Small intestine (tissue), 7 donors: Measurements from ENCODE around the gene BCAT1. TPM values are rescaled to one million over a fixed set of nuclear protein-coding genes. Genes with fewer than 3 reads are reported as not detected.
"Not testable (repeated sequence)": the region's sequence is repeated elsewhere in the genome, so short reads cannot be mapped to it uniquely, and the experiment has no call there.

Experiments used
- DNase-seq, 2 donors: peaks; one replicate each; pipeline versions ENCODE4 v3.0.0 to v3.0.0-alpha.2; 2013
- FAIRE-seq: peaks from 2 replicates; lab custom pipeline; 2012; peaks lifted over from hg19 to GRCh38; lab: Jason Lieb, UNC
- H3K27ac ChIP-seq, 3 donors: one replicate each; pipeline ENCODE4 v1.5.1; 2013; ENCODE audit warnings: low read length in 2 of 3, mild to moderate bottlenecking in 2 of 3, control low read depth in 1 of 3, inconsistent platforms in 1 of 3, low read depth in 1 of 3, moderate library complexity in 1 of 3
- H3K27me3 ChIP-seq, 3 donors: one replicate each; pipeline ENCODE4 v1.6.1; 2013; ENCODE audit warnings: low read length in 3 of 3, inconsistent platforms in 1 of 3; ENCODE audit not compliant: control insufficient read depth in 3 of 3, insufficient read depth in 3 of 3
- H3K36me3 ChIP-seq, 3 donors: one replicate each; pipeline ENCODE4 v1.6.1; 2013; ENCODE audit warnings: low read length in 3 of 3, inconsistent platforms in 1 of 3, low read depth in 1 of 3, mild to moderate bottlenecking in 1 of 3, moderate library complexity in 1 of 3; ENCODE audit not compliant: control insufficient read depth in 3 of 3, insufficient read depth in 2 of 3
- H3K4me1 ChIP-seq, 3 donors: one replicate each; pipeline ENCODE4 v1.6.1; 2013; ENCODE audit warnings: low read length in 2 of 3, inconsistent platforms in 1 of 3, low read depth in 1 of 3, mild to moderate bottlenecking in 1 of 3, moderate library complexity in 1 of 3; ENCODE audit not compliant: control insufficient read depth in 3 of 3, insufficient read depth in 2 of 3
- H3K4me3 ChIP-seq, 3 donors: one replicate each; pipeline ENCODE4 v1.5.1; 2013; ENCODE audit warnings: low read length in 3 of 3, control low read depth in 1 of 3, inconsistent platforms in 1 of 3, low read depth in 1 of 3, mild to moderate bottlenecking in 1 of 3, moderate library complexity in 1 of 3
- H3K9me3 ChIP-seq, 2 donors: one replicate each; pipeline ENCODE4 v1.6.1; 2013; ENCODE audit warnings: low read depth in 1 of 2, low read length in 1 of 2; ENCODE audit not compliant: control insufficient read depth in 2 of 2, insufficient read depth in 1 of 2
- WGBS, 3 donors: extraction: QIAGEN DNeasy Blood & Tissue Kit; methylation state at CpG; one replicate each; pipeline ENCODE4 v1.1.7; 2013; 5-methylcytosine and 5-hydroxymethylcytosine counted together
- polyA plus RNA-seq, 4 donors: library from polyadenylated mRNA; stranded (reverse) in 3 of 4; unstranded in 1 of 4; fragments of 200-250 nt in 3 of 4; fragments of 120-200 nt in 1 of 4; gene quantifications; one replicate each; pipeline versions ENCODE4 v1.2.1 to v1.2.3, GENCODE V29; 2013
- donor health status: healthy with polysubstance abuse.
- donor health status: control.
- donor health status: control.
- donor health status: Bipolar disorder and iron deficiency.
- donor health status: healthy.

BCAT1 gene
- polyA plus RNA-seq, 4 donors = 0.22 to 5.3 (median 3.0) TPM

DNA sequence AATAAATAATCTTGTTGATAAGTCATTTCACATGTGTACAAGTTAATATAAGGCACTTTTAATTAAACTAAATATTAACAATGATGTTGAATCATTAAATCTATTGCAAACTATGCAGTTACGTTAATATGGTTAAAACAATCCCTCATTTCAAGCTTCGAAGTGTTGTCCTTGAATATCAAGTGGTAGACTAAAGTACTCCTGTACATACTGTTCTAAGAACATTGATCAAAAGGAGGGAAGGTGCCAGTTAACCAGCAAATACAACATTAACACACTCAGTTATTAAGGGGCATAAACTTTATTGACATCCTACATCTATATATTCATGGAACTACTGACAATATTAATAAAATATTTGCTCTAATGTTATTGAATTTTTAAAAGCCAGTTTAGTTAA is 8.7 kb downstream of the BCAT1 start:
- DNase-seq (no peak), FAIRE-seq (no peak)
- no peaks in the 10 kb centered on the region for H3K9me3 ChIP-seq
- no peaks in the 10 kb centered on the region for H3K4me1 ChIP-seq
- H3K27ac ChIP-seq = no peak overlapping the region
- 84 to 89% (median 86%) methylated on average over 2 of the region's 2 CpGs for WGBS, 3 donors
- peaks cover 0 to 3% (median 0%) of the 10 kb centered on the region in 3 donors for H3K27me3 ChIP-seq
- H3K4me3 ChIP-seq = no peak overlapping the region
- no peaks in the 10 kb centered on the region for H3K36me3 ChIP-seq

- not testable (repeated sequence) for FAIRE-seq, H3K27ac ChIP-seq
- 94 to 96% (median 95%) methylated on average over 6 of the region's 6 CpGs for WGBS, 3 donors
Measured at GRCh38 chr12:24939551-24939950, 9.3 kb downstream of the BCAT1 start.

GRCh38 chr12:24938341-24938740 is 10.6 kb downstream of the BCAT1 start:
- no peaks in the 10 kb centered on the region for H3K27me3 ChIP-seq
- DNase-seq (no peak), FAIRE-seq (no peak)
- H3K4me3 ChIP-seq = no peak overlapping the region
- H3K9me3 ChIP-seq = no peaks in the 10 kb centered on the region
- H3K36me3 ChIP-seq = no peaks in the 10 kb centered on the region
- 48 to 54% (median 52%) methylated on average over 3 of the region's 3 CpGs for WGBS, 3 donors
- no peaks in the 10 kb centered on the region for H3K4me1 ChIP-seq
- H3K27ac ChIP-seq = no peak overlapping the region

More at GRCh38 chr12:24939551-24939950, 9.3 kb downstream of the BCAT1 start:
- H3K4me1 ChIP-seq, H3K27me3 ChIP-seq, H3K36me3 ChIP-seq, H3K4me3 ChIP-seq, H3K9me3 ChIP-seq, DNase-seq: not testable (repeated sequence)

DNA sequence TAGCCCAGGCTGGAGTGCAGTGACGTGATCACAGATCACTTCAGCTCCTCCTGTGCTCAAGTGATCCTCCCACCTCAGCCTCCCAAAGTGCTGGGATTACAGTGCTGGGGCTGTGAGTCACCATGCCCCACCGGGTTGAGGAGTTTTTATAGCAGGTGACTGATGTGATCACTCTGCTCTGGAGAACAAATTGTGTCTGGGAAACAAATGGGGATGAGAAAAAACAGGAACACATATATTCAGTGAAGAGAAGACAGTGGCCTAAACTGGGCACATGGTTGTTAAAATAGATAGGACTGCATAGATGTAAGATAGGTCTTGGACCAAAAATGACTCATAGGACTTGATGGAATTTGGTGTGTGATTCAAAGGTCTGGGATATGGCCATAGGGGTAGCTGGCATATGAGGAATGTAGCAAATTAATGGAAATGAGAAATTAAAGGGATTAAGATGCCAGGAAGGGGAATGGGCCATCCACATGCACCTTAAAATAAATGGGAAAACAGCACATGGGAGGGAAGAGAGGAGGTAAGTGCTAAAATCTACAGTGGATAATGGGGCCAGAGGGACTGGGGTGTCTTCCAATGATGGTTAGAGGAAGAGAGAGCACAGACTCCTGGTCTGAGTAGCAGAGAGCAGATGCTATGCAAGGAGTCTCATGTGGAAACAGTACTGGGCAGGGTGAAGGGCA is 11.2 kb downstream of the BCAT1 start:
- H3K27ac ChIP-seq = no peak overlapping the region
- no peak overlapping the region for H3K4me3 ChIP-seq
- WGBS, 3 donors = 26 to 71% (median 48%) methylated on average over 2 of the region's 2 CpGs
- DNase-seq (no peak), FAIRE-seq (no peak)
- no peaks in the 10 kb centered on the region for H3K4me1 ChIP-seq
- H3K27me3 ChIP-seq = no peaks in the 10 kb centered on the region
- H3K36me3 ChIP-seq = no peaks in the 10 kb centered on the region
- H3K9me3 ChIP-seq = no peaks in the 10 kb centered on the region

DNA sequence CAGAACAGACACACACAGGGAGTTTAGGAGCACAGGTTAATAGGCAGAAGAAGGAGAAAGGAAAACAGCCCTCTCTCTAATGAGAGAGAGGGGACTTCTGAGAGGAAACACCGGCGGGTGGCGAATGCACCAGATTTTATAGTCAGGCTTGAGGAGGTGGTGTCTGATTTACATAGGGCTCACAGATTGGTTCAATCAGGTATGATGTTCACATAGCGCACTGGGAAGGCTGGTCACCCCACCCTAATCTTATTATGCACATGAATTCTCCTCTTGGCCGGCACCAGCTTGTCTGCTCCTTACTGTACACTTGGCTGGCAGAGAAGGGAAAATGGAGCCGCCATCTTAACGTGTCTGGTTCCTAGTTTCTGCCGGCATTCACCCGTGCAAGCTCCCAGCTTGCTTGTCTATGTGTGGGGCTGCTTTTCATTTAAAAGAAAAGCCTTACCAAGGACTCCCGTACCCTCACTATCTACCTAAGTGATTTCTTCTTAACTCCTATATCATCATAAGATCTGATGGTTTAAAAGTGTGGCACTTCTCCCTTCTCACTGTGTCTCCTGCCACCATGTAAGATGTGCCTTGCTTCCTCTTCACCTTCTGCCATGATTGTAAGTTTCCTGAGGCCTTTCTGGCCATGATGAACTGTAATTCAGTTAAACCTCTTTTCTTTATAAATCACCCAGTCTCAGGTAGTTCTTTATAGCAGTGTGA is 15.1 kb downstream of the BCAT1 start:
- H3K27me3 ChIP-seq = no peaks in the 10 kb centered on the region
- WGBS, 3 donors = 80 to 85% (median 83%) methylated on average over 10 of the region's 10 CpGs
- no peaks in the 10 kb centered on the region for H3K9me3 ChIP-seq
- DNase-seq = no peak
- H3K4me3 ChIP-seq = no peak overlapping the region
- no peak overlapping the region for H3K27ac ChIP-seq
- no peaks in the 10 kb centered on the region for H3K36me3 ChIP-seq
- no peaks in the 10 kb centered on the region for H3K4me1 ChIP-seq
- no peak for FAIRE-seq

- no peaks in the 10 kb centered on the region for H3K9me3 ChIP-seq
- H3K4me3 ChIP-seq = no peak overlapping the region
- H3K36me3 ChIP-seq = no peaks in the 10 kb centered on the region
- 61 to 75% (median 66%) methylated on average over 4 of the region's 4 CpGs for WGBS, 3 donors
- no peak overlapping the region for H3K27ac ChIP-seq
- FAIRE-seq (no peak), DNase-seq (no peak)
- H3K4me1 ChIP-seq = no peaks in the 10 kb centered on the region
- no peaks in the 10 kb centered on the region for H3K27me3 ChIP-seq
Measured at GRCh38 chr12:24931666-24932405, 17.1 kb downstream of the BCAT1 start.

DNA sequence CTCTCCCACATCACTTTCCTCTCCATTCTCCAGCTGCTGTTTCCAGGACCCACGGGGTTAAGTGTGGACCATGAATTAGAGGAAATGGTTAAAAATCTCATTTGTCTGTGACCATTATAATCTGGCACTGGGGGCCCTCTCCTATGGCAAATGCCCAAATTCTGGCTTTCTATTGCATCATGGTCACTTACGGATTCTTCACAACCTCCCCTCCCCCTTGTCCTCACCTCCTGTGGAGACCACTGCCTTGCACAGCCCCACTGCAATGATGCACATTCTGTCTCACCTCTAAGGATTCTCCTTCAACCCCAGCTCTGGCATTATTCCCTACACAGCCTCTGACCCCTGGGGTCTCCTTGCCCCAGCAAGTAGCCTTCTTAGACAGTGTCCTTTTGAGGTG is 18.9 kb downstream of the BCAT1 start:
- Histone ChIP-seq H3K4me1 (no peaks in the 10 kb centered on the region), H3K9me3 (no peaks in the 10 kb centered on the region), H3K27me3 (no peaks in the 10 kb centered on the region), H3K27ac (no peak overlapping the region), H3K4me3 (no peak overlapping the region), H3K36me3 (no peaks in the 10 kb centered on the region)
- 63 to 68% (median 68%) methylated on average over 2 of the region's 2 CpGs for WGBS, 3 donors
- no peak for FAIRE-seq
- no peak for DNase-seq

- not testable (repeated sequence) for H3K4me1 ChIP-seq, DNase-seq, H3K27ac ChIP-seq, H3K9me3 ChIP-seq, H3K27me3 ChIP-seq, H3K36me3 ChIP-seq, FAIRE-seq, H3K4me3 ChIP-seq
- 69 to 81% (median 81%) methylated on average over 13 of the region's 13 CpGs for WGBS, 3 donors
Measured at GRCh38 chr12:24928533-24929306, 20.2 kb downstream of the BCAT1 start.
